GM19328 (cell line): ENCODE measurements around the gene METAP1.
"Not testable (repeated sequence)": the region's sequence is repeated elsewhere in the genome, so short reads cannot be mapped to it uniquely, and the experiment has no call there.

Experiments
- ATAC-seq: cut with Tn5 transposase; IDR thresholded peaks from one replicate; pipeline ENCODE4 v1.9.1; 2021; ENCODE audit warnings: mild to moderate bottlenecking, moderate library complexity; ENCODE audit not compliant: unreplicated experiment

The METAP1 gene

DNA sequence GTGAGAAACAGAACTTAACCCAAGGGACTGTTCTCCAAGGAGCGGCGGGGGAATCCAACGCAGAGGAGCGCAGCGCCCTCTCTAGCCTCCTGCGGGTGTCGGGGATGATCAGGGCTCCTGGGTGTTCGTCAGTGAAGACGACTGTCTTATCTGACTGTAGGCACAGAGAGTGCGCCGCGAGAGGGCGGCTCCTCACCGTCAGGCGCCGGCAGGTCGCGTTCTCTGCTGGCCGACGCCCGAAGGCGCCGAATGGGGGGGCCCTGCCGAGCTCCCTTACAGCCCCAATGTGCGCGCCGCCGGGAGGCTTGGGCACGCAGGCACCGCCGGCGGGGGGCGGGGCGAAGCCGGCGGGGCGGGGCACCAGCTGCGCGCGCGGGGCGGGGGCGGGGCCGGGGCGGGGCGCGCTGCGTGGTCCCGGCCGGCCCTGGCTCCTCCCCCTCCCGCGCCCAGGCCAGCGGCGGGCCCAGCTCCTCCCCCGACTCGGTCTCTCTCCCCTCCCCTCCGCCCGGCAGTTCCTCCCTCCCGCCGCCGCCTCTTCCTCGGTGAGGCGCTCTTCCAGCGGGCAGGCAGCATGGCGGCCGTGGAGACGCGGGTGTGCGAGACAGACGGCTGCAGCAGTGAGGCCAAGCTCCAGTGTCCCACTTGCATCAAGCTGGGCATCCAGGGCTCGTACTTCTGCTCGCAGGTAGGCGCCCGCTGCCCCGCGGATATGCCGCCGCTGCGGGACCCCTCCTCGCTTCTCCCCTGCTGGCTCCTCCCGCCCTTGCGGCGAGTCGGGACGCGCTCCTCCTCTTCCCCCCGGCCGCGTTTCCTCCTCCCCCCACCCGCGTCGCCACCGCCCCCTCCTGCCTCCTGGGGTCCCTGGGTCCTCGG lies at the start of gene METAP1:
Gene METAP1 (plus strand): TSS at position 539 of the 873 bp plus-strand sequence. CDS start 33 bp downstream, at position 572.
- peak; percentile 93 for ATAC-seq

DNA sequence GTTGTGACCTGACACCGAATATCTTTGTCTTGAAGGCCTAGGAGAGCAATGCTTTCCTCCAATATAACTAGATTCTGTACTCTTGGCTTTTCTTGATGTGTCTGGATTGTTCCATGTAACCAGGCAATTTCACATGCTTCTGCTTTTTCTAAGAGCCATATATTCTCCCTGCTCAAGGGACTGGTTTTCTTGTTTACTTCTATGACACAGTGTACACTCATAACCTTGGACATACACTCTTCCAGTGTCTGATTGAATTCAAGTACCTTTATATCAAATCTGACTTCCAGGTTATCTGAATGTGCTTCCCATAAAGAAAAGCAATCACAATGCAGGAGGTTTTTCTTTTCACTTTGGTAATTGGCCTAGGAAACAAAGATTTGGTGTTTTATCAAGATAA lies 49.2 kb upstream of the METAP1 start:
- no peak for ATAC-seq

DNA sequence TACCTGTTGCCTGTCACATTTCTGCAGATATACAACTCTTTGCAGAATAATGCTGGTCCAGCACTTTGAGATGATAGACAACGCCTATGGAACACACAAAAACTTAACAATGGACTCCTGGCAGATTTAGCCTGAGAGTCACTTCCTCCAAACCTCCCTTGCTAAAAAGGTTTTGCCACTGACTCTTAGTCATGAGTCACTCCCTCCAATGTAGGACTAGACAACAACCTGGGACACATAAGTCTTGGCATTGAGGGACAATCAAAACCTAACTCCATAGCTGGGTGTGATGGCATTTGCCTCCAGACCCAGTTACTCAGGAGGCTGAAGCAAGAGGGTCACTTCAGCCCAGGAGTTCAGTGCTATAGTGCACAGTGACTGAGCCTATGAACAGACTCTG lies 44.6 kb upstream of the METAP1 start:
- ATAC-seq, result no peak

DNA sequence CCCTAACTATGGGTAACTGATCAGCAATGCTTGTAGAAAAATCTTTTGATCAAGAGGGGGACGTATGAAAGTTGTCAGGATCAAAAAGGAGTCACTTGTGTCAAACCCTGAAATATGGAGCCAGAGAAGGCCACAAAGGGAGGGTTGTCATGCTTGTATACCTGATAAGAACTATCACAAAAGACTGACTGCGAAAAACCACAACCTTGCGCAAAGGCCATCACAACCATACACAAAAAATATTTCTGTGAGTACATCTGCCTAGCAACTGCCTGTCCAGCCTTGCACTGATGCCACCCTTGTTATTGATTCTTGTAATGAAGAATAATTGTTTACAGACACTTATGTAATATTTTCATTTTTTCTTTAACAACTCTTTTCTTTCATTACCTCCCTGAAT lies 43.8 kb upstream of the METAP1 start:
- no peak for ATAC-seq

DNA sequence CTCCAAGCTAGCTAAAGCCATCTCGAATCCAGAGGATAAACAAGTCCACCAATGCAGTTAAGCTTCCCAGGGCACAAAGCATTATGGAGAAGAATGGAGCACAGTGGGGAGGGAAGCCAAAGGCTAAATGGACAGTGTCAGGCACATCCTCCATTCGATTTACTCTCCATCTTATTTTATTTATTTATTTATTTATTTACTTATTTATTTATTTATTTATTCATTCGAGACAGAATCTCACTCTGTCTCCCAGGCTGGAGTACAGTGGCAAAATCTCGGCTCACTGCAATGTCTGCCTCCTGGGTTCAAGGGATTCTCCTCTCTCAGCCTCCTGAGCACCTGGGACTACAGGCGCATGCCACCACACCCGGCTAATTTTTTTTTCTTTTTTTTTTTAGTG lies 40.3 kb upstream of the METAP1 start:
- no peak for ATAC-seq

DNA sequence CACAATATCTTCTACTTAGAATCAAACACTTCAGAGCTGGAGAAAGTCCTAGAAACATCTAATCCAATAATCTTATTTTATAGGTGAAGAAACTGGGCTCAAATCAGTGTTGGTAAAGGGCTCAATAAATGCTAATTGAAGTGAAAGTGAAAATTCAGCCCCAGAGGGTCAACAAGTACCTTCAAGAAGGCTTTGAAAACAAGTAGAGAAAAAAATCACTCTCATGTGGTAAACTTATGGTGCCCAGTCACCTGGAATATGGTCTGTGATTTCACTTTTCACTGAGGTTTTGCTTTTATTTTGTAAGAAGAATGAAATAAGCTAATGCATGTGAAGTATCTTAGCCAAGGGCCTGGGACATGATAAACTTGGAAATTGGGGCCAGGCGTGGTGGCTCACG lies 37.5 kb upstream of the METAP1 start:
- ATAC-seq, result no peak

DNA sequence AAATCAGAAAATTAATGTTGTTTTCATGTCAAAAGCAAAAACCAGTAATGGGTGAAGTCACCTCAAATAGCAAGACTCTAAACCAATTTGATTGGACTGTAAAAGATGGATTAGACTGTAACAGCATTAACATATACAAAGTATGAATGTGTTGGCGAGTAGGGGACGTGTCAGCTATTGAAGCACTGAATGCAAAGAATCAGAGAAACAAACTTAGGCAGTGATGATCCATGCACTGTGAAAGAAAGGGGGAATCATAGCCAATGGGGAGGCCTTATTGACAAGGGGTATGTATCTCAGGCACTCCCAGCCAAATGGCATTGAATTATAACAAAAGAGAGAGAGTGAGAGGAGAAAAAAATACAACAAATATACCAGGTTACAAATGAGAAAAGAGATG lies 36.1 kb upstream of the METAP1 start:
- no peak for ATAC-seq

DNA sequence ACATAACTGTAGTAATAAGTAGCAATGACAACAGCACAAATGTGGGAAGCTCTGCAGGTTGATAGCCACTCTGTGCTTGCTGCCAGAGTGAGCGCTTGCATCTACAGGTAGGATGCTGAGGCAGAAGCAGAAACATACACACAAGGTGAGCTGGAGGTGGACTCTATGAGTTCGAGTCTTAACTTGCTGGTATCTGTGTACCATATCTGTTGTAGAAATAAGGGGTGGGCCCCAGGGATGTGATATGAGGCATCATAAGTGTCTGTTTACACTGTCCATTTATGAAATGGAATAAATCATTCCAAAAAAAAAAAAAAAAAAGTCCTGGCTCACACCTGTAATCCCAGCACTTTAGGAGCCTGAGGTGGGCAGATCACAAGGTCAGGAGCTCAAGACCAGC lies 33.8 kb upstream of the METAP1 start:
- no peak for ATAC-seq

DNA sequence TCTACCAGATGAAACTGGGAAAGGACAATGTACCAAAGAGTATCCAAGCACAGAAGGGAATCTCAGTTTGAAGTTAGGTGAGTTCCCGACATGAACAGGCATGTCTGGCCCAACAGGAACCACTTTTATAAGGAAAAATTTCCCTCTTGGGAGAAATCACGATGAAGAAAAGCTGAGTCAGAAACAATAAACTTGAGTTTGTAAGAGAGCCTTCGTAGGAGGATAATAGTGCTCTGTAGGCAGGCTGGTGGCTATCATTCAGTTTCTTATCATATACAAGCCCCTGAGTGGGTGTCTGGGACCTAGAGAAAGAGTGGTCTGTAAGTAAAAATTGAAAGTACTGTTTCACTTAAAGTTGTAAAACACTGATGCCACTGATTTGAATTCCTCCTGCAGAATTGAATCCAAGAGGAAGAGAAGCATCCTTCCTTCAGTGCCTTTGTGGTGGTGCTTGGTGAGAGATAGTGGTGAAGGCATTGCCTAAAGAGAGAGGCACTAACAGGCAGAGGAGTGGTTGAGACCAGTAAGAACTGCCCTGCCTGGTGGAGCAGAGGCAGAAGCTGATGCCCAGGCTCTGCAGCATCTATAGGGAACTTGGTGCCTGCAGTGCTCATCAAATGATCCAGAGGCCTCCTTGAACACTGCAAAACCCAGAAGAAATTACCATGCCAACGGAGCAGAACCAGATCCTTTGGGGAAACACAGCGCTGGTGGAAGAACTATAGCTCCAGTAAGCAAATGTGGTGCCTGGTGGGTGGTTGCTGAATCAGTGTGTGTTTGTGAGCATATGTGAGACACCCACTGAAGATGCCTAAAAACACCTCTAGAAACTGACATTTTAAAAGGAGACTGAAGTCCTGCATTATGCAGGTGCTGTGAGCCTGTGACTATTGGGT lies 31.7 kb upstream of the METAP1 start:
- no peak for ATAC-seq

DNA sequence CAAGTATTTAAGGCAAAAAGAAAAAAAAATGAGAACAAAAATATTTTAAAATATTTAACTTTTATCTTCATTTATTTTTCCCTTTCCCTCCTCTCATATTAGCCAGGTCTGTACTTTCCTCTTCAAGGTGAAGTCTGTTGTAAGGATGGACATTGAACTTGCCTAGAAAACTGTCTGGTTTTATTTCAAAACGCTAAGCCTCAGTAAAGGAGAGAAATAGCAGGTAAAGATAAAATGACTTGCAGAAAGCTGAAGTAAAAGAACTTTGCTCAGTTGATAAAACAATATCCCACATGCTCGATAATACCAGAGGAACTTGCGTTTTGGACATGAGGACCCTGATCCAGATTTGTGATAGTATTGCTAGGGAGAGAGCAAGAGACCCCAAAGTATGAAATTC lies 28.6 kb upstream of the METAP1 start:
- no peak for ATAC-seq

DNA sequence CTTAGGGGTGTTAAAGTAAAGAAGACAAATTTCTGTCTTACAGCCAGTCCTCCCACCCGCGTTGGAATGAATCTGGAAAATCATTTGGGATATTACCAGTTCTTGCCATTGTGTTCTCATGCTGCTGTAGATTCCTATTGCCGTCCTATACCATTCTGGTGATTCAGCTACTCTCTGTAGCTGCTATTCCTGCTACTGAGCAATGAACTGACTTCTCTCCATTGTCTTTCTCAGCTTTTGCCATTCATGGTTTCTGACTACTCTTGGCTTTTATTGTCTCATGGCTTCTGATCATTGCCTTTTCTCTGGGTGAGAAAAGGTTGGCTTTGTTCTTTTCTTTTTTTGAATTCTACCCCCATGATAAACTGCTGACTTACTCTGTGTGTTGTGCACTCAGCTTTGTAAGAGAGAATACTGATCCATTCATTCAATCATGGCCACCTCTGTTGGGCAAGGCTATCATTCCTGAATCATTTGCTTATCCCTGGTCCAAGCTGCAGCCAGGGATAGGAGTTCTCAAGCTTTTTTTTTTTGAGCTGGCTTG lies 27.7 kb upstream of the METAP1 start:
- ATAC-seq, result no peak

DNA sequence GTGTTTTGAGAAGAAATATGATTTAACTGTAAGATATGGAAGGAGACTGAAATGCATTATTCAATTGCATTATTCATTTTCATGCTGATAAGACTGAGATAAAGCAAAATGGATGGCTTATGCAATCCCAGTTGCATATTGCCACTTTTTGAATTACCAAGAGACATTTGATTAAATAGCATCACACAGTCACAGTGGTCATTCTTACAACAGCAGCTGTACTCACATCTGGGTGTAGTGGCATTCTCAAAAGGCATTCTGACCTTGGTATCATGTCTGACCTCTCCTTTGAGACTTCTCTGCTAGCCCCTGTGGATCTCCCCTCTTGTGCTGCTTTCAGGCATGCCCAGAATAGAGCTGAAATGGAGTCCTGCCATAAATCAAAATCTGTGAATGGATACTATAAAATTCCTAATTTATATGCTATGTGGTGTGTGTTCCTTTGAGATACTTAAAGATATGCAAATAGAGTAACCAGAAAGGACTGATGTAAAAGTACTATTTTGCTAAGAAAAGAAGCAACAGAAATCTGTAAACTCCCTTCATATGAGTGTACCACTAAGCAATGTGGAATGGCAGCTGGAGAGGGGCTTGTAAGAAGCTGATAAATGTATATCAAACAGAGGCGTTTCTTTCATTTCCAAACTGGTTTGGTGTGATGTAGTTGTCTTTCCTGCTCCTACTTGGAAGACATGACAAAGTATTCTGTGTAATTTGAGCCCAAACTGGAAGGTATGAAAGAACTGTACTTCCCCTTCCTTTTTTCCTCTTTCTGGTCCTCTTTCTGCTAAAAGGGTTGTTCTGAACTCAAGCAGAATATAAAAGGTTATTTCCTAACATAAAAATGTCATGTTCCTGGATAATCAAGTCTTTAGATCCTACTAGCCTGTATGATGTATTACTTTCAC lies 25.4 kb upstream of the METAP1 start:
- no peak for ATAC-seq

DNA sequence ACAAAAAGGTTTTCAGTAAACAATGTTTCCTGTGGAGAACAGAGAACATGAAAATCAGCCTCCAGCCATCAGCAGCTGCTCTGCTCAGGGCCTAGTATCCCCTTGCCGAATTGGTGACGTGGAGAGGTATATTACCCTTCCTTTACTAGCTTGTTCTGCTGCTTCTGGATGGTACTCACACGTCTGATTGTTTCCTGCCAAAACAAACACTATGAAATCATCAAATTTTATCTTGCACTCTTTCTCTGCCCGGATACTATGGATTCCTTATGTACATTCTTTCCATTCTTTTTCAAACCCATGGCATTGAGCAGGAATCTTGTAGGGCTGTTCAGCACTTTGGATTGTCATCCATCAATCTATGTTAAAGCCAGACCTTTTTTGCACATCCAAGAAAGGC lies 18.8 kb upstream of the METAP1 start:
- no peak for ATAC-seq

DNA sequence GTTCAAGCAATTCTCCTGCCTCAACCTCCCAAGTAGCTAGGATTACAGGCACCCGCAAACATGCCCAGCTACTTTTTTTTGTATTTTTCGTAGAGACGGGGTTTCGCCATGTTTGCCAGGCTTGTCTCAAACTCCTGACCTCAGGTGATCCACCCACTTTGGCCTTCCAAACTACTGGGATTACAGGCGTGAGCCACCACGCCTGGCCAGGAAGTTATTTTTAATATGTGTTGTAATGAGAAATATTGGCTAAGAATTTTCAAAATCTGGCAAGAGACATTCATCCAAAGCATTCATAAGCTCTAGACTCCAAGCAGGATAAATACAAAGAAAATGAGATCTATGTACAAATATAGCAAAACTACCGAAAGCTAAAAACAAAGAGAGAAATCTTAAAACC lies 18.0 kb upstream of the METAP1 start:
- no peak for ATAC-seq

DNA sequence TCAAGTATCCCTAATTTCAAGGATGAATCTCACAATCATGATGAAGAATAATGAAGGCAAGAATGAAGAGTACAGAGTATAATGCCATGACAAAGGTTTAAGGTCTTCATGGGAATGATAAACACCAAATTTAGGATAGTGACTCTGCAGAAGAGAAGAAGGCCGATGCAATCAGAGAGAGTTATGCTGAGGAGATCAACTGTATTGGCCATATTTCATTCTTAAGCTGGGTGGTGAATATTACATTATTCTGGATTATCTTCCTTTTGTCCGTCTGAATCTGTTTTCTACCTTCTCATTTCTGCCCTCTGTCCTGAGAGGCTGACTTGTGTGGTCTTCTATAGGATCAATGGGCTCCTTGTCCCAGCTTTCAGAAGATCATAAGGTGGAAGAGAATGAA lies 7.8 kb upstream of the METAP1 start:
- no peak for ATAC-seq

DNA sequence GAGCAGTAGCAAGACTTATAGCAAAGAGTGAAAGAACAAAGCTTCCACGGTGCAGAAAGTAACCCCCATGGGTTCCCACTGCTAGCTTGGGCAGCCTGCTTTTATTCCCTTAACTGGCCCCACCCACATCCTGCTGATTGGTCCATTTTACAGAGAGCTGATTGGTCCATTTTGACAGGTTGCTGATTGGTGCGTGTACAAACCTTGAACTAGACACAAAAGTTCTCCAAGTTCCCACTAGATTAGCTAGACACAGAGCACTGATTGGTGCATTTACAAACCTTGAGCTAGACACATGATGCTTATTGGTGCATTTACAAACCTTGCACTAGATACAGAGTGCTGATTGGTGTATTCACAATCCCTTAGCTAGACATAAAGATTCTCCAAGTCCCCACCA lies 2.7 kb upstream of the METAP1 start:
- not testable (repeated sequence) for ATAC-seq

DNA sequence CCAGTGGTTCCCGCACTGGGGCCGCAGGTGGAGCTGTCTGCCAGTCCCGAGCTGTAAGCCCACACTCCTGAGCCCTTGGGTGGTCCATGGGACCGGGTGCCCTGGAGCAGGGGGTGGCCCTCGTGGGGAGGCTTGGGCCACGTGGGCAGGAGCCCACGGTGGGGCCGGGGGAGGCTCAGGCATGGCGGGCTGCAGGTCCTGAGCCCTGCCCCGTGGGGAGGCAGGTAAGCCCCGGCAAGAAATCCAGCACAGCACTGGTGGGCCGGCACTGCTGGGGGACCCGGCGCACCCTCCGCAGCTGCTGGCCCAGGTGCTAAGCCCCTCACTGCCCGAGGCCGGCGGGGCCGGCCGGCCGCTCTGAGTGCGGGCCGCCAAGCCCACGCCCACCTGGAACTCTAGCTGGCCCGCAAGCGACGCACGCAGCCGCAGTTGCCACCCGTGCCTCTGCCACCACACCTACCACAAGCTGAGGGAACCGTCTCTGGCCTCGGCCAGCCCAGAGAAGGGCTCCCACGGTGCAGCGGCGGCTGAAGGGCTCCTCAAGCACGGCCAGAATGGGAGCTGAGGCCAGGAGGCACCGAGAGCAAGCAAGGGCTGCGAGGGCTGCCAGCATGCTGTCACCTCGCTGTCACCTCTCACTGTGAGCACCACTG lies 2.0 kb upstream of the METAP1 start:
- ATAC-seq, result no peak

DNA sequence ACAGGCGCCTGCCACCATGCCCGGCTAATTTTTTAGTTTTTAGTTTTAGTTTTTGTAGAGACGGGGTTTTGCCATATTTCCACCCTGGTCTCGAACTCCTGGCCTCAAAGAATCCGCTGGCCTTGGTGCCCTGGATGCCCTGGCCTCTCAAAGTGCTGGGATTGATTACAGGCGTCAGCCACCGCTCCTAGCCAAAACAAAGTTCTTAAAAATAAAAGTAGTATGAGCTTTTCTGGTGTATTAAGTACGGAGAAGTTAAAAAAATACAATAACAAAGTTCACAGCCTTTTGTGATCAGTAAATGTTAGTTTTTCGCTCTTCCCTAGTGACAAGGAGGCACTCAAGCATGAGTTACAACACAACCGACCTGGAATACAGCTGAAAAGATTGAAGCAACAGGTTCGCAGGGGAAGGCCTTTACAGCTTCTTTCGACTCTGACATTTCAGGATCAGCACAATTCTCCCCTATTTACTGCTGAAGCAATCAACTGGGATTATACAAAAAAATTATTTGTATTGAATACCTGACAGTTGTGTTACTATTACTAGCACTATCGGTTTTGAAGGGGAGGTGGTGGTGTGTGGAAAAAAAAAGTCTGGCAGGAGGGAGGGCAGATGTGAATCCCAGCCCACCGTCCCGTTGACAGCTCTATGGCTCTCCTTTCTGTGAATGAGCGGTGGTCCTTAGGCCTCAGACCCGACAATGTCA lies 893 bp upstream of the METAP1 start:
- ATAC-seq, result no peak

DNA sequence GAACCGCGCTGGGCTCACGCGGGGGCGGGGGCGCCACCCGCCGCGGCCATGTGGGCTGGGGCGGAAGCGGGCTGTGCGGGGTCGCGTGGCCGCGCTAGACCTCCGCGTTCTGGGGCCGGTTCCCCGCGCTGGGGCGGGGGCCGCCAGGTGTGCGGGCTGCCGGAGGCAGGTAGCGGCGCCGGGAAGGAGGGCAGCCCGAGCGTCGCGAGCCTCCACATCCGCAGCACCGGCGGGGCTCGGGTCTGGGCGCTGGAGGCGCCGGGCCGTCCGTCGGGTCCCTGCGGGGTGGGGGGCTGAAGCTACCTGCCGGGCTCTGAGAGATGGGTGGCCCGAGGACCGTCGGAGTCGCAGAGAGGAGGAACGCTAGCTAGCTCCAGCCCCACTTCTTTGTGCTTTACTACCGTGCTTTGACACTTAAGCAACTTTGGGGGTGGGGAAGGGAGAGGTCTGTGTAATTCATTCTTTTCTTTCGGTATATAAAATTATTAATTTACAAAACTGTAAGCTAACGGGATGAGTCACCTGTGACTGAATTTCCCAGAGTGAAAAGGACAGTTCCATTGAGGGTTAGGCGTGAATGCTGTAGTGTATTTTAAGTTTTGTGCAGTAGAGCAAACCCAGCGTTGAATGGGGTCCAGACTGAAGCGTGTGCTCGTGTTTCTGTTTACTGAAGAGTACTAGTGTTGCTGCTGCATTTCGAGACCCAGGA lies 689 bp downstream of the METAP1 start:
- ATAC-seq, result no peak
